PC-3 (cell line): Measurements from ENCODE around the gene TRIM39.

ENCODE experiments used
- EZH2 ChIP-seq: fragments of 300-600 bp; sonication (generic); IDR thresholded peaks from one replicate; pipeline ENCODE4 v1.6.1; 2017; ENCODE audit warnings: antibody characterized with exemption, mild to moderate bottlenecking, low read length; ENCODE audit not compliant: unreplicated experiment
- TF ChIP-seq, protein P1 (sequence below): fragments of 300-600 bp; sonication (generic); conservative IDR thresholded peaks from 2 replicates; pipeline ENCODE4 v1.5.1; 2017; ENCODE audit warnings: antibody characterized with exemption, low read depth, mild to moderate bottlenecking, low read length

DNA sequence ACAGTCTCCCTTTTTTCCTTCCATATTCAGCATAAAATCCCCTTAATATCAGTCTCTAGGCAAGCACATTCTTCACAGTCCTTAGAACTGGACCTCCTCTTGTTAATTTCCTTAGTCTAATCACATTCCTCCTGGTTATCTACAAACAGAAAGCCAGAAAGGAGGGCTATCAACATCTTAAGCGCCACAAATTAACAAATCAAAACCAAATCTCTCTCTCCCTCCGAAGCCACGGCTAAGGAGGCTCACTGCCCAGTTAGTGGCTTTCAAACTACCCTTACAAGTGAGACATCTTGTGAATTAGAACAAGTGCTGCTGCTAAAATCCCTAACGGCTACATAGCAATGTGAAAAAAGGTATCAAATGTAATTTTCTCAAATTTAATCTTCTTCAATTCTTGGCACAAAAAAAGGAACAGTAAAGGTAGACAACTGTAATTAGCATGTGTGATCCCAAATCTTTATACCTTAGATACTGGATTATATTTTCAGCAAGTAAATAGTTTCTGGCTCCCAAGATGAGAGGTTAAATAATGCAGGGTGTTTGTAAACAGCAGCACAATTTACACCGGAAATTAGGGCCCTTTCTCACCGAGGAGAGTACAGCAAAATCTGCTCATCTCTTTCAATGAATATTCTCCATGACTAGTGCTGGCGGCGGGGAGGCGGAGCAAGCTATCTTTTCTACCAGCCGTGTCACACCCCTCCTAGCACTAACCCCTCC, 1.4 kb upstream of the TRIM39 start:
- TF ChIP-seq EZH2, result no peak
- TF ChIP-seq, protein P1, sequence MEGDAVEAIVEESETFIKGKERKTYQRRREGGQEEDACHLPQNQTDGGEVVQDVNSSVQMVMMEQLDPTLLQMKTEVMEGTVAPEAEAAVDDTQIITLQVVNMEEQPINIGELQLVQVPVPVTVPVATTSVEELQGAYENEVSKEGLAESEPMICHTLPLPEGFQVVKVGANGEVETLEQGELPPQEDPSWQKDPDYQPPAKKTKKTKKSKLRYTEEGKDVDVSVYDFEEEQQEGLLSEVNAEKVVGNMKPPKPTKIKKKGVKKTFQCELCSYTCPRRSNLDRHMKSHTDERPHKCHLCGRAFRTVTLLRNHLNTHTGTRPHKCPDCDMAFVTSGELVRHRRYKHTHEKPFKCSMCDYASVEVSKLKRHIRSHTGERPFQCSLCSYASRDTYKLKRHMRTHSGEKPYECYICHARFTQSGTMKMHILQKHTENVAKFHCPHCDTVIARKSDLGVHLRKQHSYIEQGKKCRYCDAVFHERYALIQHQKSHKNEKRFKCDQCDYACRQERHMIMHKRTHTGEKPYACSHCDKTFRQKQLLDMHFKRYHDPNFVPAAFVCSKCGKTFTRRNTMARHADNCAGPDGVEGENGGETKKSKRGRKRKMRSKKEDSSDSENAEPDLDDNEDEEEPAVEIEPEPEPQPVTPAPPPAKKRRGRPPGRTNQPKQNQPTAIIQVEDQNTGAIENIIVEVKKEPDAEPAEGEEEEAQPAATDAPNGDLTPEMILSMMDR, result no peak
